GM21786 (cell line): ENCODE results near the gene PCP4L1.

Experiments
- ATAC-seq: cut with Tn5 transposase; IDR thresholded peaks from one replicate; pipeline ENCODE4 v1.9.1; 2021; ENCODE audit not compliant: unreplicated experiment

PCP4L1 gene

GRCh38 chr1:161265305-161265704, 6.8 kb downstream of the PCP4L1 start:
- no peak for ATAC-seq

GRCh38 chr1:161266202-161266601, 7.7 kb downstream of the PCP4L1 start:
- ATAC-seq = no peak

DNA sequence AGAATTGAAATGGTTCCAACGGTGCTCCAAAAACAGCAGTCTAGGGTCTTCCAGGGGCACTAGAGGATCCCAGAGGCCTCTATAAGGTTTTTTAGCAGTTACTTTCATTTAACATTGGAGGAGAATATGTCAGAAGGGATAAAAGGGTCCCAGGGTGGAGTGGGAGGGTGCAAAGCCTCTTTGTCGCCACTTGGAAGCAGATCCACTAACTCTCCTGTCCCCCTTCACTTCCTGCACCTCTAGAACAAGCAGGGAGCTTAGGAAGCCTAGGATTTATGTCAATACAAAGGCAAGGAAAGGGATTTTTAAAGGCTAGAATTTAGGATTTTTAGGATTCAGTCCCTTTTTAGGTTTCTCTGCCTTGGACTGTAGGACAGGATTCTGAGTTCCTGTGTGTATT, 8.3 kb downstream of the PCP4L1 start:
- ATAC-seq = no peak

- ATAC-seq = no peak
These were observed 8.8 kb downstream of the PCP4L1 start for GRCh38 chr1:161267321-161267720.

DNA sequence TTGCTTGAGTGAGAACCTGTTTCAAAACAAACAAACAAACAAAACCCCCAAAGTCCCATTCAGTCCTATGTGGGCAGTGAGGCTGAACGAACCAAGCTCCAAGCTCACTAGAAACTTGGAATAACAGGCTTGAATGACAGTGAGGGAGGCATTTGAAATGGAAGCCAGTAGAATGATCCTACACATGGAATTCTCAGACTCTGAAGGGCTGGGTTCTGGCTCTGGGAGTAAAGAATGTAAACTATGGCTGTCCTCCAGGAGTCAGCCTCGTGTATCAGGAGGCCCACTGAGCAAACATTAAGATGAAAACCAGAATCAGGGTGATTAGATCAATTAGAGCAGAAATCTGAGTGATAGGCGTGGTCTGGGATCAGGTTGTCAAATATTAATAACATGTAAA, 14.9 kb downstream of the PCP4L1 start:
- no peak for ATAC-seq

DNA sequence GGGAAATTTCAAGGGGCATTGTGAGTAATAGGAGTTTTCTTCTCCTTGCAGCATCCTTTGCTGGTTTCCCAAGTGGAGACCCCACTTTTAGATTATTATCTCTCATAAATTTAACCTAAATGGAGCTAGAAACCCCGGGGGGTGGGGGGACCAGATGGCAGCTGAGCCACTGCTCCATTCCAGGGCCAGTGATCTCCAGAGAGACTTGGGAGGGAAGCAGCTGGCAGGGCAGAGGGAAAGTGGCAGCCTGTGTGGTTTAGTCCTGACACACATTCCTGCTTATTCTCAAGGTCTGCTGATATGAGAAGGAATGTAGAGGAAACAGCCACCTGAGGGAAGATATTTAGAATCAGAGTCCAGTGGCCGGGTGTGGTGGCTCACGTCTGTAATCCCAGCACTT, 16.3 kb downstream of the PCP4L1 start:
- no peak for ATAC-seq

- no peak for ATAC-seq
These were observed 24.4 kb downstream of the PCP4L1 start for GRCh38 chr1:161282991-161283390.

- ATAC-seq = no peak
These were observed 26.6 kb downstream of the PCP4L1 start for GRCh38 chr1:161285113-161285512.

DNA sequence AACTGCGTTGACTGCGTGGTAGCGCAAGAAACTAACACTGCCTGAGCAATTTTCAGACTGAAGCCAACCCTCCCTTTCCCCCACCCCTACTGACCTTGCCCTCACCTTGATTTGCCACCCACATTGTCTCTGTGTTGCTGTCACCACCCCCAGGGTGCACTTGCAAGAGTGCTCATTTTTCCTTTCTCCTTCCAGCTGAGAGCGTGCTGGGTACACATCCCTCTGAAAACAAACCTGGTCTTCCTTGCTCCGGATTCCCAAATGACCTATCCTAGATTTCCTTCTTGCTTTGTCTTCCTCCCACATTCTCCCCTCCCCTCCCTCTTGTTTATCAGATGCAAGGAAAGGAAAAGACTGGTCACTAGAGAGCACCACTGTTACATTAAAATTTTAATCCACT, 27.0 kb downstream of the PCP4L1 start:
- no peak for ATAC-seq

DNA sequence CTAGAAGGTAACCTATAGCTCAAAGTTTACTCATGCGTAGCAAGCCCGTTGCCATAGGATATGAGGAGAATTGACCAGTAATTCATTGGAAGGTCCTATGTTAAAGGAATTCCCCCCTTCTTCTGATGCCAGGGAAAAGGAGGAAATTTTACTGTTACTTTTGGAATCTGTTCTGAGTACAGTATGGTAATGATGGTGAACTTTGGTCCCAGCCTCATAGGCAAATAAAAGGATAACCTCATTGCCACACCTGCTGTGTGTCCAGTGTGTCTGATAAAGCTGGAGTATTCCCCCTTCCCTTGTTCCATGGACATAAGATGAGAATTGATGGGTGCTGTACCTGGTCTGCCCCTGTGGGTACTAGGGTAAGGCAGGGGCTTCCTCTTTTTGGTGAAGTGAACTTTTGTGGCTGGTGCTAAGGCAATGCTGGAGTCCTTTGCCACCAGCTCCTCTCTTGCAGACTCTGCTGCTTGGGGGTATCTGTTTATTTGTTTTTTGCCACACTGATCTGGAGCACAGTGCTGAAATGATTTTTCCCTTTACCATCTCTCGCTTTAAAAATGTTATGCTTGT, 29.0 kb downstream of the PCP4L1 start:
- no peak for ATAC-seq

- ATAC-seq = no peak
These were observed 32.2 kb downstream of the PCP4L1 start for GRCh38 chr1:161290779-161291178.

GRCh38 chr1:161297415-161297814, 38.9 kb downstream of the PCP4L1 start:
- ATAC-seq = no peak

- ATAC-seq = no peak
These were observed 39.6 kb downstream of the PCP4L1 start for GRCh38 chr1:161298116-161298515.

- no peak for ATAC-seq
These were observed 40.8 kb downstream of the PCP4L1 start for GRCh38 chr1:161299347-161299746.

- no peak for ATAC-seq
These were observed 41.9 kb downstream of the PCP4L1 start for GRCh38 chr1:161300478-161300877.

- no peak for ATAC-seq
These were observed 46.7 kb downstream of the PCP4L1 start for GRCh38 chr1:161304927-161305866.

- ATAC-seq = peak; percentile 73
These were observed 47.4 kb downstream of the PCP4L1 start for GRCh38 chr1:161305867-161306519.

- ATAC-seq = peak; percentile 57
These were observed 48.8 kb downstream of the PCP4L1 start for GRCh38 chr1:161307230-161307768.

- no peak for ATAC-seq
These were observed 49.5 kb downstream of the PCP4L1 start for GRCh38 chr1:161307892-161308638.

DNA sequence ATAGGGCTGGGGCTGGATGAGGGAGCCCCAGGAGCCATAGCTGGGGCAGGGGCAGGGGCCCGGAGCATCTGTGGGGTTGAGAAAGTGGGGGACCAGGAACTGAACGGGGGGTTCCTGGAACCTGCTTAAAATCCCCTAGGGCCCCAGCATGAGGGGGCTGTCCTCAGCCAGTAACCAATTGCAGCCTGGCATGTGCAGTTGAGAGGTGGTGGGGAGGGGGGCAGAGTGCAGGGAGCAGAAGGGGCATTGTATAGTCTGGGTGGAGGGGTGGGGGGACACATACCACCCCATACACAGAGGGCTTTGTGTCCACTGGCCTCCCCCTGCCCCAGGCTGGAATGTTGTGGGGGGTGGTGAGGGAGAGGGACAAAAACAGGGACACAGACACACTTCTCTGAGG, 51.3 kb downstream of the PCP4L1 start, which contains the start of gene MPZ:
Gene MPZ (minus strand): TSS at position 101 of the 400 bp plus-strand sequence. CDS start 63 bp downstream, at position 38.
- no peak for ATAC-seq
